Rectal smooth muscle tissue (tissue), 1 donor: Measurements from ENCODE around the gene IFI44L.

Source experiments
- H3K27ac ChIP-seq: one replicate; pipeline ENCODE4 v1.7.0; 2013; ENCODE audit warnings: low read depth, low read length, inconsistent platforms
- H3K27me3 ChIP-seq: one replicate; pipeline ENCODE4 v1.7.0; 2013; ENCODE audit warnings: low read length; ENCODE audit not compliant: control insufficient read depth, insufficient read depth
- H3K36me3 ChIP-seq: one replicate; pipeline ENCODE4 v1.7.0; 2013; ENCODE audit warnings: low read length; ENCODE audit not compliant: control insufficient read depth, insufficient read depth
- H3K4me1 ChIP-seq: one replicate; pipeline ENCODE4 v1.7.0; 2013; ENCODE audit warnings: low read length; ENCODE audit not compliant: control insufficient read depth, insufficient read depth
- H3K4me3 ChIP-seq: one replicate; pipeline ENCODE4 v1.7.0; 2013; ENCODE audit warnings: low read length
- H3K9ac ChIP-seq: one replicate; pipeline ENCODE4 v1.7.0; 2013; ENCODE audit warnings: low read length

The IFI44L gene

GRCh38 chr1:78676993-78677392 lies 56.7 kb downstream of the IFI44L start:
- Histone ChIP-seq H3K36me3 (no peaks in the 10 kb centered on the region), H3K9ac (no peak overlapping the region), H3K27me3 (no peaks in the 10 kb centered on the region), H3K4me3 (no peak overlapping the region), H3K4me1 (no peaks in the 10 kb centered on the region), H3K27ac (no peak overlapping the region)

- no peak overlapping the region for H3K9ac ChIP-seq
- H3K27ac ChIP-seq, result no peak overlapping the region
- H3K4me3 ChIP-seq, result no peak overlapping the region
- no peaks in the 10 kb centered on the region for H3K36me3 ChIP-seq
- H3K27me3 ChIP-seq, result no peaks in the 10 kb centered on the region
- no peaks in the 10 kb centered on the region for H3K4me1 ChIP-seq
Observed at GRCh38 chr1:78677788-78678187, 57.5 kb downstream of the IFI44L start.

- no peaks in the 10 kb centered on the region for H3K36me3 ChIP-seq
- no peaks in the 10 kb centered on the region for H3K27me3 ChIP-seq
- no peak overlapping the region for H3K27ac ChIP-seq
- no peaks in the 10 kb centered on the region for H3K4me1 ChIP-seq
- H3K9ac ChIP-seq, result no peak overlapping the region
- no peak overlapping the region for H3K4me3 ChIP-seq
Observed at GRCh38 chr1:78678324-78678723, 58.1 kb downstream of the IFI44L start.

GRCh38 chr1:78681265-78681664 lies 61.0 kb downstream of the IFI44L start:
- Histone ChIP-seq H3K27ac (no peak overlapping the region), H3K36me3 (no peaks in the 10 kb centered on the region), H3K27me3 (no peaks in the 10 kb centered on the region), H3K4me1 (no peaks in the 10 kb centered on the region), H3K4me3 (no peak overlapping the region), H3K9ac (no peak overlapping the region)

GRCh38 chr1:78682496-78682895 lies 62.2 kb downstream of the IFI44L start:
- no peak overlapping the region for H3K9ac ChIP-seq
- H3K36me3 ChIP-seq, result no peaks in the 10 kb centered on the region
- H3K27ac ChIP-seq, result no peak overlapping the region
- H3K27me3 ChIP-seq, result no peaks in the 10 kb centered on the region
- no peak overlapping the region for H3K4me3 ChIP-seq
- no peaks in the 10 kb centered on the region for H3K4me1 ChIP-seq

GRCh38 chr1:78683079-78683478 lies 62.8 kb downstream of the IFI44L start:
- no peaks in the 10 kb centered on the region for H3K36me3 ChIP-seq
- no peak overlapping the region for H3K9ac ChIP-seq
- H3K27ac ChIP-seq, result no peak overlapping the region
- H3K27me3 ChIP-seq, result no peaks in the 10 kb centered on the region
- H3K4me1 ChIP-seq, result no peaks in the 10 kb centered on the region
- H3K4me3 ChIP-seq, result no peak overlapping the region

GRCh38 chr1:78687315-78687714 lies 67.1 kb downstream of the IFI44L start:
- no peaks in the 10 kb centered on the region for H3K4me1 ChIP-seq
- no peaks in the 10 kb centered on the region for H3K27me3 ChIP-seq
- H3K9ac ChIP-seq, result no peak overlapping the region
- no peaks in the 10 kb centered on the region for H3K36me3 ChIP-seq
- H3K4me3 ChIP-seq, result no peak overlapping the region
- no peak overlapping the region for H3K27ac ChIP-seq

- Histone ChIP-seq H3K27ac (no peak overlapping the region), H3K4me3 (no peak overlapping the region), H3K36me3 (no peaks in the 10 kb centered on the region), H3K9ac (no peak overlapping the region), H3K4me1 (no peaks in the 10 kb centered on the region), H3K27me3 (no peaks in the 10 kb centered on the region)
Observed at GRCh38 chr1:78687914-78688313, 67.7 kb downstream of the IFI44L start.

- Histone ChIP-seq H3K27ac (no peak overlapping the region), H3K4me3 (no peak overlapping the region), H3K27me3 (no peaks in the 10 kb centered on the region), H3K36me3 (no peaks in the 10 kb centered on the region), H3K9ac (no peak overlapping the region), H3K4me1 (no peaks in the 10 kb centered on the region)
Observed at GRCh38 chr1:78688697-78689096, 68.4 kb downstream of the IFI44L start.

GRCh38 chr1:78690516-78690915 lies 70.3 kb downstream of the IFI44L start:
- H3K27ac ChIP-seq, result no peak overlapping the region
- no peaks in the 10 kb centered on the region for H3K36me3 ChIP-seq
- H3K4me3 ChIP-seq, result no peak overlapping the region
- H3K4me1 ChIP-seq, result no peaks in the 10 kb centered on the region
- H3K27me3 ChIP-seq, result no peaks in the 10 kb centered on the region
- H3K9ac ChIP-seq, result no peak overlapping the region

- Histone ChIP-seq H3K4me1 (no peaks in the 10 kb centered on the region), H3K9ac (no peak overlapping the region), H3K4me3 (no peak overlapping the region), H3K27ac (no peak overlapping the region), H3K36me3 (no peaks in the 10 kb centered on the region), H3K27me3 (no peaks in the 10 kb centered on the region)
Observed at GRCh38 chr1:78691995-78692747, 71.9 kb downstream of the IFI44L start.
